OCI-LY3 (cell line): ENCODE measurements around the gene PSMA5.

ENCODE experiments used
- EZH2phosphoT487 ChIP-seq: fragments of 200-600 bp; shearing (Covaris generic); IDR thresholded peaks from 2 replicates; pipeline ENCODE4 v1.6.1; 2018; ENCODE audit warnings: antibody characterized with exemption, mixed run types, low read depth
- TF ChIP-seq, protein P1 (sequence below): fragments of 200-600, 300-600 bp; sonication (generic); IDR thresholded peaks from 2 replicates; pipeline ENCODE4 v1.5.1; 2014; ENCODE audit warnings: antibody characterized with exemption, low read length, low read depth

- TF ChIP-seq, protein P1, sequence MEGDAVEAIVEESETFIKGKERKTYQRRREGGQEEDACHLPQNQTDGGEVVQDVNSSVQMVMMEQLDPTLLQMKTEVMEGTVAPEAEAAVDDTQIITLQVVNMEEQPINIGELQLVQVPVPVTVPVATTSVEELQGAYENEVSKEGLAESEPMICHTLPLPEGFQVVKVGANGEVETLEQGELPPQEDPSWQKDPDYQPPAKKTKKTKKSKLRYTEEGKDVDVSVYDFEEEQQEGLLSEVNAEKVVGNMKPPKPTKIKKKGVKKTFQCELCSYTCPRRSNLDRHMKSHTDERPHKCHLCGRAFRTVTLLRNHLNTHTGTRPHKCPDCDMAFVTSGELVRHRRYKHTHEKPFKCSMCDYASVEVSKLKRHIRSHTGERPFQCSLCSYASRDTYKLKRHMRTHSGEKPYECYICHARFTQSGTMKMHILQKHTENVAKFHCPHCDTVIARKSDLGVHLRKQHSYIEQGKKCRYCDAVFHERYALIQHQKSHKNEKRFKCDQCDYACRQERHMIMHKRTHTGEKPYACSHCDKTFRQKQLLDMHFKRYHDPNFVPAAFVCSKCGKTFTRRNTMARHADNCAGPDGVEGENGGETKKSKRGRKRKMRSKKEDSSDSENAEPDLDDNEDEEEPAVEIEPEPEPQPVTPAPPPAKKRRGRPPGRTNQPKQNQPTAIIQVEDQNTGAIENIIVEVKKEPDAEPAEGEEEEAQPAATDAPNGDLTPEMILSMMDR = no peak
- no peak for TF ChIP-seq EZH2phosphoT487
These were observed 30.4 kb downstream of the PSMA5 start for GRCh38 chr1:109395602-109396512.
